Measurements from ENCODE around the gene ALG9.
"Not testable (repeated sequence)": the region's sequence is repeated elsewhere in the genome, so short reads cannot be mapped to it uniquely, and the experiment has no call there.

ALG9 gene

DNA sequence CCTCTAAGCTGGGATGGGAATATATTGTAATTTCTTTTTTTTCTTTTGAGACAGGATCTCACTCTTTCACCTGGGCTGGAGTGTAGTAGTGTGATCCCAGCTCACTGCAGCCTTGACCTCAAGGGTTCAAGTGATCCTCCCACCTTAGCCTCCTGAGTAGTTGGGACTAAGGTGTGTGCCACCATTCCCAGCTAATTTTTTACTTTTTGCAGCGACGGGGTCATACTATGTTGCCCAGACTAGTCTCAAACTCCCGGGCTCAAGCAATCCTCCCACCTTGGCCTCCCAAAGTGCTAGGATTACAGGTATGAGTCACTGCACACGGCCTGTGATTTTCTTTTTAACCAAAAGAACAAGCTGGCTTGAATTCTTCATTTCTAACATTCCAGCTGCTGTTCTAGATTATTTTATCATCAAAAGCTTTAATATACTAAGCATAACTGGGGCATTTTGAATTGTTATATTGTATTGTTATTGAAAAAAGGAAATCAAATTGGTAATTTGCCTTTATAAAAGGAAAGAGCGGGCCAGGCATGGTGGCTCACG is 78.4 kb downstream of the ALG9 start:
- no peak for DNase-seq

DNA sequence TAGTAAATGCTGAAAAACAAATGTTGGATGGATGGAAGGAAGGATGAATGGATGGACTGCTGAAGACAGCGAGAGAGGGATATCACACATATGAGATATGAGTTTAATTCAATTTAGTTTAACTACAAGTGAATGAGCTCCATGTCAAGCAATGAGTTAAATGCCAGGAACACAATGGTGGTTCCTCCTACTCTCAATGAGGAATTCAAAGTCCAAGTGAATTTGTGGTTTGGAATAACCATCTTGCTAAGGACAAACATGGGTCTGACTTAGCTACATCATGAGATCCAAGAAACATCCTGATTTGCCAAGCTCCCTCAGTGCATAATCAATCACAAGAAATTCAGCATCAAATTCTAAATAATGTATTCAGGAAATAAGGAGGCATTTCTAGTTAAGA is 79.1 kb downstream of the ALG9 start:
- no peak for DNase-seq

DNA sequence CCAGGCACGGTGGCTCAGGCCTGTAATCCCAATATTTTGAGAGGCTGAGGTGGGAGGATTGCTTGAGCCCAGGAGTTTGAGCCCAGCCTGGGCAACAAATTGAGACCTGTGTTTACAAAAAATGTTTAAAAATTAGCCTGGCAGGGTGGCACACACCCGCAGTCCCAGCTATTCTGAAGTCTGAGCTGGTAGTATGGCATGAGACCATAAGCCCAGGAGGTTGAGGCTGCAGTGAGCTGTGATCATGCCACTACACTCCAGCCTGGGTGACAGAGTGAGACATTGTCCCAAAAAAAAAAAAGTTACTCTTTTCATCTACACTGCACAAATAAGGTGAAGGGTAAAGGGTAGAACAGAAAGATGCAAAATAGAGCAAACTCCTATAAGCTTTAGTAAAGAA is 82.9 kb downstream of the ALG9 start:
- no peak for DNase-seq

DNA sequence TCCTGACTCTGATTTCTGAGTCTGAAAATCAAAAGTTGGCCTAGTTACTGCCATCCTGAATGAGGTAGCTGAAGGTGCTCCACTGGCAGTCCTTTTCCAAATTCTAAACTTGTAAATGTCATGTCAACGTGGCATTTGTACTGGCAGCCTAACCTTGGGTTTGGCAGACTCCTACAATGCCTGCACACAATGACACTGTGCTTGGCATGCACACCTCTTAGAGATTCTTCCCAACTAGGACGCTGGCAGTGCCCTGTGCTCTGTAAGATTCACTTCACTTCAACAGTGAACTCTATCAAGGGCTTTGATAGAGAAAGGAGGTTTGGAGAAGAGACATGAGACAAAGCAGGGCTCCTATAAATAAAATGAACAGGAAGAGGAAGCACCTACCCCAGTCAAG is 83.3 kb downstream of the ALG9 start:
- DNase-seq: no peak

DNA sequence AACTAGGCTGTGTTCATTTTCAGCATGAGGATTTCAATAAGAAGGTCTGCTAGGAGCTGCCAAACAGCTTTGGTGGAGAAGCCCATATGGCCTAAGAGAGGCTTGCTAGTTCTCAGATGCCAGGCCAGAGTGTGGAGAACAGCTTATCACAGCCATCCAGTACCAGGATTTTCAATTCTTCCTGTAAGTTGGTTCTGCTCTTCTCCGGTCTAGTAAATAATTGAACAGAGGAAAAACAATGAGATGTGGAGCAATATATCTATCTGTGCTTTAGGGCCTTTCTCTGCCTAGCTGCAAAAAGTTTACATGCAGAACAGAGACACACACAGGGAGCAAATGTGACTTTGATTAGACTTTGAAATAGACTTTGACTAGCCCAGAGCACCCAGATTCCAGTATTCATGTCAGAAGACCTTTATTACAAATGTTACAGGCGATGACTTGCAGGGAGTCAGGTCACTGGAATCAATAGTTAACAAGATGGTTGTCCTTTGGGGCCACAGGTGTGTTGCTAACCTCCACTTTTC is 85.4 kb downstream of the ALG9 start:
- peak in 1 of 2 experiments; percentile 1 for DNase-seq

DNA sequence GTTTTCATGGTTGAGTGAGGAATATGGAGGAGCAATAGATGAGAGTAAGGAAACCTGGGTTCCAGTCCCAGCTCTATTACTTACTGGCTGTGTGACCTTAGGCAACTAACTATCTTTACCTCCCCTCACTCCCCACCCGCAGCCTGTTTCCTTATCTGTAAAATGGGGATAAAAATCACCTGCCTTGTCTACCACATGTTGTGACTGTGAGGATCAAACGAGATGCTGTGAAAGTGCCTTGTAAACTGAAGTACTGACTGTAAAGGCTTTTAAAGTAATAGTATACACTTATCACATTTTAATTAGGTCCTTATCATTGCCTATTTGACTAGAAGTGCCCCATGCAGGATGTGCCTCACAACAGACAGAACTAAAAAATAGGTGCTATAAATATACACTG is 86.3 kb downstream of the ALG9 start:
- no peak for DNase-seq

DNA sequence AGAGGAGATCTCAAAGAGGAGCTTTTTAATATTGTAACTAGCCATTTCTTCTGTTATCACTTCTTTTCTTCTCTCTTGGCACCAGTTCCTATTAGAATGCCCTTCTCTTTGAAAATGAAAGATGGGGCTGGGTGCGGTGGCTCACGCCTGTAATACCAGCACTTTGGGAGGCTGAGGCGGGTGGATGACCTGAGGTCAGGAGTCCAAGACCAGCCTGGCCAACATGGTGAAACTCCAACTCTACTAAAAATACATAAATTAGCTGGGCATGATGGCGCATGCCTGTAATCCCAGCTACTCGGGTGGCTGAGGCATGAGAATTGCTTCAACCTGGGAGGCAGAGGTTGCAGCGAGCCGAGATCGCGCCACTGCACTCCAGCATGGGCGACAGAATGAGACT is 87.1 kb downstream of the ALG9 start:
- not testable (repeated sequence) for DNase-seq

DNA sequence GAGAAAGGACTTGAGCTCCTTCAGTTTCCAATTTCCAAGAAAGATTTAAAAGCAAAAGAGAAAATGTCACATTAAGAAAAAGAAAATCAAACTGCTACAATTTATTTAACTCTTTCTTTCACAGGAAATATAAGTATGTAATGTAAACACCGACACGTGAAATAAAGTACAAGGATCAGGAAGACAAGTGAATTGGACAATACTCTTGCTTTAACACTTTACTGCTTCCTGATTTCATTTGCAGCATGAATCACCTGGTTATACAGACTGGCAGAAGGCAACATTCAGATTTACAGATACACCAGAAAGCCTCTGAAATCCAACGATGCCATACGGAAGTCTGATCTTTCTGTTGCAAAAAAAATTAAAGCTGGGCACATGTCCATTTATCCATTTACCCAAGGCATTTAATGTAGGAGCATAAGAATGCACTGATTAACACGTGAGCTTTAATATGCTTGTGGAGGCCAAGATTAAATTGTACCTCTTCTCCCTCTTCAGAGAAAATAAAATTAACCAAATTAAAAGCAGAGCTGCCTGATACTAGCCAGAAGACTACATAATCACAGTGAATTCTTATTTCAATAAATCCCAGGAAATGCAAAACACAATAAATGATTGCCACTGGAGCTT is 89.2 kb downstream of the ALG9 start:
- no peak for DNase-seq

DNA sequence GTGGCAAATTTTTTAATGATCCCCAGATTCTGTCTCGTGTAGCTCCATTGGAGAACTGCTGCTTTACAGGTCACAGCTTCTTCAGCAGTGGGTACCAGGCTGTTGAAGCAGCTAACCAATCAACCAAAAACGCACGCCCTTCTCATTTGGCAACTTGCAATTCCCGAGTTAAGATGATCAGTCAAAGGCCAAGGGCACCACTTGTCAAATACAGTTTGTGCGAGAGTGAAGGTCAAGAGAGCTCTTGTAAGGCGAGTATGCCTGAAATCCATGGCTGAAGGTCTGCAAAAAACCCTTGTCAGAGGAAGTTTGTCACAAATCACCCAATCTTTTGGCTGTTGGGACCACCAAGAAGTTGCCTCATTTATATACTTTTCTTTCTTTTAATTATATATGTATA is 92.3 kb downstream of the ALG9 start:
- DNase-seq: no peak

DNA sequence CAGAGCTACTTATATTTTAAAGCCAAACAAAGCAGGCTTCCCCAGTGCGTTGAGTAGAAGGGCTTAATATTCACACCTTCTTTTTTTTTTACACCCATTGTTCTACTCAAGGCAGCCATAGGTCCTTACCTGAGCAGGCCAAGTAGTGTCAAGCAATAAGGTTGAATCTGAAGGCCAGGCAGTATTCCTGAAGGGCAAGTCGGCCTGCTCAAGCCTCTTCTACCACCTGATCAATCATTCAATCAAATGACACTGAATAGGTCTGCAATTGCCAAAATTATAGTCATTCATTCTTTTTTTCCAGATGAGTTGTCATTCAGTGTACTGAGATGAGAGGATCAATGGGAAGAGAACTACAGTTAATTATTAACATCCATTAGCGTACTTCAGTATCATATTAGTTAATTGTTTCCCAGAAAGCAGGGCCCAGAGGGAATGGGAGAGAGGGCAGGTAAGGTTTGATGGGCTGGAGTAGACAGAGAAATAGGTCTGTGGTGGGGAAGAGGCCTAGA is 93.3 kb downstream of the ALG9 start:
- no peak for DNase-seq

DNA sequence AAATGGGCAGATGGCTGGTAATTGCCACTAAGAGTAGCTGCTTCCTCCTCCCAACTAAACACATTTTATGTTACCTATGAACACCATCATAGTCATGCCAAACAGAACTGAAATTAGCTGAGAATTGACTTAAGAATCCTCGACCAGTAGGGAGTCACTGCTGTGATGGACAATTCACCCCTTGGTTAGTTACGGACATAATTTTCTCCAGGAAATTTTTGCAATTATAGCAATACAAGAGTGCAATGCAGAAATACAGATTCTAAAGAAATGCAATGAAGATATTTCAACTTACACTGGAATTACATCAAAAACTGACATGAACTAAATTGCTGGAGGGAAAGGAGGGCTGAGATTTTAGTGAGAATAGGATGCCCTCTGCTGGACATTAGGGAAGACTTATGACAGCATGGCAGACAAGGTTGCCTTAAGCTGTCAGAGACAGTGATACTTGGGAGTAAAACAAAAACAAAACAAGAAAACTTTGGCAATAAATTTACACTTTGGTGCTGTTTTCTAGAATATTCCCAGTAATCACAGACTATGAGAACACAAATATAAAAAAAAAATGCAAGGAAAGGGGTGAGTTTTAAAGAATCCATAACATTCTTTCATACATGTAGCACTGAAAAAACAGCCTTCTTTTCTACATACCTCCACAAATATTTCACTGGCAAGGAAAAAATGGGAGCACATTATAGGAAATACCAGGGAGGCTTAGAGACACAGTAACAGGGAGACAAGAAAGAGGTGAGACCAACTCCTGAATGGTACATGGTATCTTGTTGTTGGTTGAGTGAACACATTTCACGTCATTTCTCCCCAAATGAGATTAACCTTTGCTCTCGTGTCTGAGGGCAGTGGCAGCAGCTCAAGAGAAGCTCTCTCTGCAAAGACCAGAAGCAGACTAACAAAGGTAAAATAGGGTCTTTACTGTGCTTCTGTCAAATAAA is 94.0 kb downstream of the ALG9 start:
- peak in 1 of 2 experiments; percentile 52 for DNase-seq

DNA sequence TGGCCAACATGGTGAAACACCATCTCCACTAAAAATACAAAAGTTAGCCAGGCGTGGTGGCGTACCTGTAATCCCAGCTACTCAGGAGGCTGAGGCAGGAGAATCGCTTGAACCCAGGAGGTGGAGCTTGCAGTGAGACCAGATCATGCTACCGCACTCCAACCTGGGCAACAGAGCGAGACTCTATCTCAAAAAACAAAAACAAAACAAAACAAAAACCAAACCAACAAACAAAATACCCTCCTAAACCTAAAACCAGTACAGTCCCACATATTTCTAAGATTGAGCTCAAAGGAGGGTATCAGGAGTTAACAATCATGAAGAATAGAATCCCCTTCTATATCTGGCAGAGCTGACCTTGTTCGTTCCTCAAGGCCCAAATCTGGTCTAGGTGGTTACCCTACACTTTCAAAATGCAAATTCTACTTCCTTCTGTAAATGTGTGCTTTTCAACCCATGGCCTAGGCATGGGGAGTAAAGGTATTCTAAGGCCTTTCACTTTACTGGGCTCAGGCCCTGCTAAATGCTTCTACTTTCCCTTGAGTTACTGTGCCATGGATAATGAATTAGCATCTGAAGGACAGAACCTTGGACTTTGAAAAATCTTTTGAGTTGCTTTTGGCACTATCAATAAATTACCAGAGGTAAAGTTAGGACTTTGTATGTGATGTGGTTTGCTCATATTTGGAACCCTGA is 94.8 kb downstream of the ALG9 start:
- DNase-seq: no peak

DNA sequence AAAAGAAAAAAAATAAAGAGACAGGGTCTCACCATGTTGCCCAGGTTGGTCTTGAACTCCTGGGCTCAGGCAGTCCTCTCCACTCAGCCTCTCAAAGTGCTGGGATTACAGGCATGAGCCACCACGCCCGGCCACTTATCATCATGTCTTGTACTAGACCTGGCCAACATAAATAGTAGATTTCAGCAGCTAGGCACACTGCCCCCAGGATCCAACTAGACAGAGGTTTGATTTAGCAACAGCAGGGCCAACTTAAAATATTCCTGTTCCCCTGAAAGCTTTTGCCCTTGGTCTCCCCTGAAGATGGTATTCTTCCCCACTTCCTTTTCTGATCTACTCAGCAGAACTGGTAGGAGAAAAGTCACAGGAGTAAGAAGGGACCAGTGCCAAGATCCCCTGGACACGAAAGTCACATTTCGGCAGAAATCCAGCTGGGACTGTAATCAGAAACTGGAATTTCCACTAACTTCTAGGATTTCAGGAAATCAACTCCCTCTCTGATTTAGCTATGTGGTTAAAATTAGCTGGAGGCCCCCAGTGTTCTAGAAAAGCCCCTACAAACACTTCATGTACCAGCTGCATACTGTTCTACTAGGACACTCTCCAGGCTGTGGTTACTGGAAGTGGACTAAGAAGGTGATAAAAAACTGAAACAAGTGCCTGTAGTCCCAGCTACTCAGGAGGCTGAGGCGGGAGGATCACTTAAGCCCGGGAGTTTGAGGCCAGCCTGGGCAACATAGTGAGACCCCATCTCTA is 96.2 kb downstream of the ALG9 start:
- no peak for DNase-seq

DNA sequence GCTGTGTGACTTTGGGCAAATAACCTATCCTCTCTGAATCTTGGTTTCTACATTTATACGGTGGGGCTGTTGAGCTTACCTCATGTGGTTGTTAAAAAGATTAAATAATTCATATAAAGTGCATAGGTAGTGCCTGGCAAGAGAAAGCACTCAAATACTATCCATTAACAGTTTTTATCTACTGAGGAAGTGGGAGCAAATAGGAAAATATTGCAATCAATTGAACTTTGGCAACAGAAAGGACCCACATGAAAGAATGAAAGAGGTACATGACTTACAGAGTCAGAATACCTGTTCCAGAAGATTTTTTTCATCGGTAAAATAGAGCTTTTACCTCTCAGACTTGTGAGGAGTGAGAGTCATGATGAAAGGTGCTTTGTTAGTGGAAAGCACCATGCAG is 98.8 kb downstream of the ALG9 start:
- DNase-seq: no peak

DNA sequence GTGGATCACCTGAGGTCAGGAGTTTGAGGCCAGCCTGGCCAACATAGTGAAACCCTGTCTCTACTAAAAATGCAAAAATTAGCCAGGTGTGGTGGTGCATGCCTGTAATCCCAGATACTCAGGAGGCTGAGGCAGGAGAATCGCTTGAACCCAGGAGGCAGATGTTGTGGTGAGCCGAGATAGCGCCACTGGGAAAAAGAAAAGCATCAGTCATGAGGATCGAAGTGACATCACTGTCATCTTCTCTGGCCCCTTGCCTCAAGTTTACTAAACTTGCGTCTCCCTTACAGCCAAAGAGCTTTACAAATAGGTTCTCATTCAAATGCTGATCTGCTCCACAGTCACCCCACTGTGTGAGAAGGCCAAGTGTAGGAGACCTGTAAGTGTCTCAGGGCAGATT is 100.2 kb downstream of the ALG9 start:
- not testable (repeated sequence) for DNase-seq

DNA sequence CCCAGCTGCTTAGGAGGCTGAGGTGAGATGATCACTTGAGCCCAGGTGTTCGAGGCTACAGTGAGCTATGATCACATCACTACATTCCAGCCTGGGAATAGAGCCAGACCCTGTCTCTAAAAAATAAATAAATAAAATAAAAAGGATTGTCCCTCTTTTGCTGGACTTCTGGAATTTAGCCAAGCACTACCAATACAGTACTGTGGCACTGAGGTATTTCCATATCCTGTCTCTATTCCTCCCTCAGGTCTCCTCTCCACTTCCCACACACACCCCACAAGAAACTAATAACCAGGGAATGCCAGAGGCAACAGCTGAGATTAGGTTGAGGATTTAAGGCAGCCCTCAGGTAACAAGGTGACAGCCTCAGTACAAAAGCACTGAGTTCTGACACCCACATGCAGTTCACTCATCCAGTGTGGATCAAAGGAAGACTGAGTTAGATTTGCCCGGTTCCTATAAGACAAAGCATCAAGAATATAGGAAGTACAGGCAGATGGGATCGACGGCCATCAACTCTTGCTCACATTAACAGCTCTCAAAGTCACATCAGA is 100.7 kb downstream of the ALG9 start:
- DNase-seq: no peak

DNA sequence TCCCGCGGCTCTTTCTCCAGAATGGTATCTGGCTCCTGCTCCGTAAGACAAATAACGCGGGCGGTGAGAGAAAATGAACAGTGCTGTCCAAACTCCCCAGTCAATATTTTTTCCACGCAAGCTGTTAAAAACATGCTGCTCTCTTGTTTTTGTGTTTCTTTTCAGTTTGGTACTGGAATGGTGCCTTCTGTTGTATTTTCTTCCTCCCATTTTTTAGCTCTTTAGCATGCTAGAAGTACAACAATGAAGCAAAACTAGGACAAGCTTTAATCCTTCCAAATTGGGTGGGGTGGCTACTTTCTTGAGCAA is 104.6 kb downstream of the ALG9 start:
- DNase-seq: no peak

DNA sequence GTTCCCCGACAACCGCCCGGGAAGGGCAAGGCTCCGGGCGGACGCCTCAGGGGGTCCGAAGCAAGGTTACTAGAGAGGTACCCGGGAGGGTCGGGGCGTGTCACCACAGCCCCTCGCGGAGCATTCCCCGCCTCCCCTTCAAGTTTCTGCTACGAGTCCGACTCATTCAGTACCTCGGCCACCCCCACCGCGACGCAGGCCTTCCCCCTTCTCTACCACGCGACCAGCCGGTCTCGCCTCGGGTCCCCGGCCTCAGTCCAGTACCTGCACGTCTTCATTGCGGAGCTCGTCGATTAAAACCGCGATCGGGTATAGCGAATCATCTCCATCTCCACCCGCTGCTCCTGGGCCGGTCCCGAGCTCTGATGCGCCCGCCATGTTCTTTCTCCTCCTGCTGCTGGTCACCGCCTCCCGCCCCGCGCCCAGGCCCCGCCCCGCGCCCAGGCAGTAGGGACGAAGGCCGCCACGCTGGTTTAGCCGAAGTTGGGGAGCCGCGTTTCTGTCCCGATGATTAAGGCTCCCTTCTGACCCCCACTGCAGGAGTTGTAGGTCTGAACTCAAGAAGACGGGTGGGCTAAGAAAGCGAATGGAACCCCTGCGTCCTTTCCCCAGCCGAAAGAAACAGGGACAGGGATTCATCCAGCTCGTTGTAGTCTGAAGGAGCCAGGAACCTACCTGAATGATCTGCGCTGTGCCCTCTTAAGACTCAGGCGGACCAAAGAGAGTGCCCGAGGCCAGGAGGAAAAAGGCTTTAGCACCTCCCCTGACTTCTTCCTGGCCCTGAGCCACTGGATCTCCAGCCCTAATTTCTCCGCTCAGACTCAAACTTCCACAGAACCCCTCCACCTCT is 105.2 kb downstream of the ALG9 start, which contains the start of gene PPP2R1B:
Gene PPP2R1B (minus strand): TSS at position 406 of the 850 bp plus-strand sequence. CDS start 28 bp downstream, at position 378.
- DNase-seq: peak in 1 of 2 experiments; percentile 34

DNA sequence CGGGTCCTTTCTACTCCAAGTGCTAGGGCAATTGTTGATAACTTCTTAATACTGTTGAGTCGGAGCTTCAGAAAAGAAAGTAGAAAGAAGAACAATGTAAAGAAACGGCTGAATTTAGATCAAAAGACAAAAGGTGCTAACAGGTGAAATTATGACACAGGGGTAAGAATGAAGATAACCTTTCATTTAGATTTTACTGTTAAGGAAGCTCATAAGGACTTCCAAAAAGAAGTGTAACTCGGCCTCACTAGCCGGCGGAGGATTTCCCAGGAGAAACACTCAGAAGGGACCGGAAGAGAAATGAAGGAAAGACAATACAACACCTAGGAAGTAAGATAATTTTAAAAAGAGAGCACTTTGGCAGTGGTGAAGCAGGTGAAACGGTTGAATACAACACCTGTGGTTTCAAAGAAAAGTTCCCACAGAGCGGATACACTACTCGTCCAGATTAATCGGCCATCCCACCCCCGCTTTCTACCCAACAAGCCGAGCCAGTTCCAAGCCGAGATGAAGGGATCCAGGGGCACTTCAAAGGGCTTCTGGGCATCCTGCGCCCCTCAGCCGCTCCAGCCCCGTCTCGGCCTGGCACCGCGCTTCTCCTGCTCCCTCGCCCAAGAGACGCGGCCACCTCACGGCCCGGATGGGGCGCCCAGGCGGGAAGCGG is 105.9 kb downstream of the ALG9 start:
- no peak for DNase-seq

DNA sequence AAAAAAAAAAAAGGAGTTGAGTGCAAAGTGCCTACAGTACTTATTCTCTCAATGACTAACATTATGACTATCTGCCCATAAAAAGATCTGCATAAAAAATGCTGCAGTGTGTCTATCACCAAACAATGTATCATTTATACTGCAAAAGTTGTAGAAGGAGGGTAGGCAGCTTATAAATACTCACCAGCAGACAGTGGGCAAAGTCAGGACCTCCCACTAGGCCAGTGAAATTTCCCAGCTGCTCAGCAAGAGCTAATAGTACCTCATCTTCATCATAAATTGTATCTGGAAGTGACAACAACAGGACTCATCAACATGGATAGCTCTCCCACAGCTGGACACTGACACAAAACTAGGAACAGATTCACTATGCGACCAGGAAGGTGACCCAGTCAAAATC is 106.8 kb downstream of the ALG9 start:
- DNase-seq: no peak

Data from cerebellar nuclear complex (tissue), 1 donor.